HEK293T (cell line): ENCODE results near the gene MYO18A.

Experiments
- ARNT ChIP-seq: fragments of 450-650 bp; IDR thresholded peaks from 2 replicates; pipeline ENCODE4 v1.6.1; 2017; ENCODE audit warnings: mild to moderate bottlenecking
- BHLHE40 ChIP-seq: fragments of 450-650 bp; IDR thresholded peaks from 2 replicates; pipeline ENCODE4 v1.6.1; 2016; ENCODE audit warnings: mild to moderate bottlenecking, moderate library complexity, borderline replicate concordance
- FOXA1 ChIP-seq: fragments of 450-650 bp; IDR thresholded peaks from 2 replicates; pipeline ENCODE4 v1.6.1; 2016; ENCODE audit warnings: mild to moderate bottlenecking
- FOXK2 ChIP-seq: fragments of 450-650 bp; IDR thresholded peaks from 2 replicates; pipeline ENCODE4 v1.6.1; 2016; ENCODE audit warnings: mild to moderate bottlenecking
- NFRKB ChIP-seq: fragments of 450-650 bp; IDR thresholded peaks from 2 replicates; pipeline ENCODE4 v1.6.1; 2016; ENCODE audit warnings: mild to moderate bottlenecking, moderate library complexity
- PKNOX1 ChIP-seq: fragments of 450-650 bp; IDR thresholded peaks from 2 replicates; pipeline ENCODE4 v1.6.1; 2016
- SUZ12 ChIP-seq: fragments of 450-650 bp; IDR thresholded peaks from 2 replicates; pipeline ENCODE4 v1.6.1; 2016; ENCODE audit warnings: mild to moderate bottlenecking

- TF ChIP-seq FOXA1 (no peak), FOXK2 (no peak), SUZ12 (no peak), BHLHE40 (no peak), PKNOX1 (no peak), ARNT (no peak), NFRKB (no peak)
Measured at GRCh38 chr17:29131814-29132682, 48.1 kb downstream of the MYO18A start.
